ENCODE results near the gene ALX3.

DNA sequence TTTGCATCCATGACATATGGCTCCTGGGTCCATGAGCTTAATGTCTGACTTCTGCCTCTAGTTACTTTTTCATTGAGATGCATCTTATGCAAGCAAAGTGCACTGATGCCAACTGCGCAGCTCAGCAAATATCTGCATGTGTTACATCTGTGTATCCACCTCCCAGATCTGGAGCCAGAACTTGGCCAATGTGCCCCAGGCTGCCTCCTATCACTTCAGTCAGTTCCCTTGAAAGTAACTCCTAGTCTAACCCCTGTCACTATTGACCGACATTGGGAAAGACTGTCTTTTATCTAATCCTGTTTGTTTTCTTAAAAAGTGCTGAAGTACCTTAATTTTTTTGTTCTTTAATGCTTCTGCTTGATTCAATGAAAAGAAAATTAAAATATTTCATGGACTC, 22.5 kb upstream of the ALX3 start:
- no peak for TF ChIP-seq POLR2A (IDR thresholded peaks at IDR 0.05)
- no peak for TF ChIP-seq CTCF (IDR thresholded peaks at IDR 0.05)

All from right lobe of liver (tissue), 4 donors.